HG02943 (cell line): Measurements from ENCODE around the gene SIX1.

ENCODE experiments used
- ATAC-seq: cut with Tn5 transposase; IDR thresholded peaks from one replicate; pipeline ENCODE4 v1.9.1; 2021; ENCODE audit warnings: mild to moderate bottlenecking, low read depth, moderate library complexity; ENCODE audit not compliant: unreplicated experiment

SIX1 gene

GRCh38 chr14:60655898-60656685, 6.8 kb upstream of the SIX1 start:
- ATAC-seq: no peak

DNA sequence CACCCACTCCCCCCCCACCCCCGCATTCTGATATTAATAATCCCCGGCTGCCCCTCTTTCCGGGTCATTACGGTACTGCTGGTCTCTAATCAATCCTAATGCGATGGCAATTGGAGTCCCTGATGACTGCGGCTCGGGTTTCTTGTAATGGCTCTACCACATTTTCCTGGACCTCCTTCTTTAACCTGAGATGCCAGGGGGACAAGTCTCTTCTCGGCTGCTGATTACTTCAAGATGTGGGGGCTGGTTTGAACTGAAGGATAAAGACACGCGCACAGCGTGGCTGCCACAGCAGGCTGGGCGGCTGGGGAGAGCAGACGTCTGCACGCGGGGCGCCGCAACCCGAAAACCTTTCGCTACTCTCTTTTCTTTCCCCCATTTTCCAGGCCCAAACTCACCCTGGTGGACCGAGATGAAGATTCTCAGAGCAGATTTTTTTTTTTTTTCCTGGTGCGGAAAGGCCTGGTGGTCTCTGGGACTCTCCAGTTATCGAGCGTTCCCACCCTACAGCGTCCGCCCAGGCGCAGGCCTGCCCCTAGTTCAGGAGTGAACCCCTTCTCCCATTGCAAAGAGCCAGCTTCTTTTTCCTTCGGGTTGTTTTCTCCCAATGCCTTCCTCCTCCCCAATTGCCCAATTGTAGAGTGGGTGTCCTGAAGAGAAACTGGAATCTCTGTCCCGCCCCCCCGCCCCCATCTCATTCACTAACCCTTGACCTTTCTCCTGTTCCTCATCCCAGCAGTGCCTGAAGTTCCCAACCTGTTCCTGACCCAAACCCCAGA, 6.0 kb upstream of the SIX1 start:
- no peak for ATAC-seq

DNA sequence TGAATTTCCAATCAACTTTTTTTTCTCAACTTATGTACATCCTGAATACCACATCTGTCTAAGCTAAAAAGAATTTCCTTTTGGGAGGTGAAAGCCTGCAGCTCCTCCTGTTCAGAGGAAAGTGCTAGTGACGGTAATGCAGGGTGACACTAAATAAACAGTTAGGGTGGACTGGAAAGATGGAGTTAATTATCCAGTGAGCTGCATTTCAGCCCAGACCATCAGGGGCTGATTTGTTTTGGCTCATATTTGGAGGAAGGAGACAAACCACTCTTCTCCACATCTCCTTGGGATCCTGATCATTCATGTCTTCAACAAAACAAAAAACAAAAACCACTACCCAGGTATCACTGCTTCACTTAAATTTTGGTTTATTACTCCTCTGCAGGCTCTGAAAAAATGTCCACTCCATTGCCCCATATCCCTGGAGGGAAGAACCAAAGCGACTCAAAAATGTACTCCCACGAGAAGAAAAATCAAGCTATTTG, 5.1 kb upstream of the SIX1 start:
- no peak for ATAC-seq

GRCh38 chr14:60653701-60654161, 4.5 kb upstream of the SIX1 start:
- ATAC-seq: no peak

DNA sequence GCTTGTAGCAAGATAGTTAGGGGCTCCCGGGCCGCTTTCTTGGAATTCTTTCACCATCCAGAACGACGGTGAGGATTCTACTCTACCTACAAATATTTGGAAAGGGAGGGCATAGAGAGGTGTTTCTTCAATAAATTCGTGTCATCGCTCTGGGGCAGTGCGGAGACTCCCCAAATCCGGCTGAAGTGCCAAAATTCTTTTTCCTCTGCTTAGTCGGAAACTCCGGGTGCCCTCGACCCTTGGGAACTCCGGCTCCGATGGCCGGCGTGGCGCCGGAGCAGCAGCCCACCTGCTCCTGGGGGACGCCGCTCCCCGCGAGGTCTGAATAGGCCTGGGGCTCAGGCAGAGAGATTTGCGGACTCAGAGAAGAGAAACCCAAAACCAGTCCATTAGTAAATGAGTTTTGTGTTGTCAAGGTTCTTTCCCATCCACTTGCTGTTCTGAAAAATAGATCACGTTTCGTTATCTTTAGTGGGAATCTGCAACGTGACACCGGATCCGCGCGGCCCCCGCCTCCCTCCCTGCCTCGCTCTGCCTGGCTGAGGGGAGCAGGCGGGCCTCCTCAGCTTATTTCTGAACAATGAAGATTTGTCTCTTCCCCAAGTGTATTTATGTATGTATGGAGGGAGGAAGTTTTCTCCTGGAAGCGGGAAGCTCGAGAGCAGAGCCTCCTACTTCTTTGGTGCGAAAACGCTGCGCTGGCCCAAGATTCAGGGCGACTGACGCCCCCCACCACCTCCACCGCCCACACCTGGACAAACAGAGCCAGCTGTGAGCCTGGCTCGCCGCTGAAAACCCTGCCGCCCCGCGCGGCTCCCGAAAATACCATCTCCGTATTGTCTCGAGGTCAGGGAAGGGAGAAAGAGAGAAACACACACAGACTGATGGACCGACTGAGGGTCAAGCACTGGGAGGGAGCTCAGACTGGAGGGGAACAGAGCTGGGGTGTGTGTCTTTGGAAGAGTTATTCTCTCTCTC, 3.7 kb upstream of the SIX1 start:
- ATAC-seq: no peak

- ATAC-seq: no peak
These were observed 2.8 kb upstream of the SIX1 start for GRCh38 chr14:60651796-60652673.

DNA sequence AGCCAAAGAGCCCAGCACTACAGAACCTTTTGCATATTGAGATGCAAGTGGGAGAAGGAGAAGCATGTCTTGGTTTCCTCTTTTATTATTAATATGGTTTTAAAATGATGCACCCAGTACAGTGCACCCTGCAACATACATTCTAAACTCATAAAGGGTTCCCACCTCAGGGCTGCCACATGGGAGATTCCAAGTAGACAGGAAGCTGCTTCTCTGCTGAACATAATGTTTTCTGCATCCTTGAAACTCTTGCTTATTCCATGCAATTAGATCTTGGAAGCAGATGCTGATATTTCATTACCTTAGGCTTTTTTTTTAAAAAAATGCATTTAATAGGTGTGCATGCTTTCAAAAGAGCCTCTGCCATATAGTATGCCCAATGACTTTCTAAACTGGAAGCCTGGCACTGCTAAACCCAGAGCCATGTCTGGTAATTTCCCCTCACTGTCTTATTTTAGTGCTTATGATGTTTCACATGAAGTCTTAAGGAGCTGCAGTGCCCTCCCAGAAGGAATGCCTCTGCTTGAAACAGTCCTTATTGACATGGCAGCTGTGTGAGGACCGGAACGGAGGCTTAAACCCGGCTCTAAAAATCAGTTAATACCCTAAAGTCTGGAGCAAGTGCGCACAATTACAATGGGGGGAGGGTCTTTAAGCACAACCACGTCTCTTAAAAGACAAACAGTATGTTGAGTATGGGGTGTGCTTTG, 2.0 kb upstream of the SIX1 start:
- ATAC-seq: no peak

DNA sequence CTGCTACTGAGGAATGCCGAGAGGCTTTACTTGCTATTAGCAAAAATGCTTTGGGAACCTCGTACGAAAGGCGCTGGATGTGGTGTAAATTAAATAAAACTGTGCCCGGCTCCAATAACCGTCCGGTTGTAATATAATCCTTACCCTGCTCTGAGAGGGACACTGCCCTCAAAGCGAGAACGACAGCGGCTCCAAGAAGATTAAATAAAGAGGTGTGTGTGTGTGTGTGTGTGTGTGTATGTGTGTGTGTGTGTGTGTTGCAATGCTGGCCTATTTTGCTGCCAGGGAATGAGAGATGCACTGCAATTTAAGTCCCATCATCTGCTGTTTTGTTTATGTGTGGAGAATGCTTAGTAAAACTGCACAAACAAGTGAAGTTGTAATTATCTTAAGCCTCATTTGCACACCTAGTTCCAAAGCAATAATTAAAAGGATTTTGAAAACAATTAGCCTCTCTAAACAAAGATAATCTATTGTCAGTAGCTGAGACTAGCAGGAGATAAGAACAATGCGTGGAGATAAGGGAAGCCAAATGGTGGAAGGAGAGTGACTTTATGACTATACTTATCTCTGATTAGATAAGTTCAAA, 1.2 kb upstream of the SIX1 start:
- no peak for ATAC-seq

- no peak for ATAC-seq
These were observed 647 bp upstream of the SIX1 start for GRCh38 chr14:60649875-60650372.

GRCh38 chr14:60648249-60648933, 886 bp downstream of the SIX1 start:
- ATAC-seq: no peak

DNA sequence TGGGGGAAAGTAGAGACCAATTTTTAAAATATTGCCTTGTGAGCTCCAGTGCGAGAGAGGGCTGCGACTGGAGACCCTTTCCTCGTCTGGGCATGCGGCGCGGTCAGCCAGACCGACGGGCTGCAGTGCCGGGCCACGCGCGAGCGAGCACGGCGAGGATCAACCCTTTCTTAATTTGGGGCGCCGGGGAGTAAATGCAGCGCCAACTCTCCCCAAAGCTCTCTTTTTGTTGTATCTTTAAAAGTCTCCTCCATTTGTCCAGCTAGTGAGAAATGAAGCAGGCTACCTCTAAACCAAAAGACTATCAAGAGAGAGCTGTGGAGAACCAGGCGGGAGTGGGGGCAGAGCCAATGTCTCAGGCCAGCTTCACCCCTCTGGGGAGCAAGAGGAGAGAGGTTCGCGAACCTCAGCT, 1.4 kb downstream of the SIX1 start:
- no peak for ATAC-seq

GRCh38 chr14:60647081-60647836, 2.0 kb downstream of the SIX1 start:
- ATAC-seq: no peak

GRCh38 chr14:60646226-60646818, 3.0 kb downstream of the SIX1 start:
- no peak for ATAC-seq

DNA sequence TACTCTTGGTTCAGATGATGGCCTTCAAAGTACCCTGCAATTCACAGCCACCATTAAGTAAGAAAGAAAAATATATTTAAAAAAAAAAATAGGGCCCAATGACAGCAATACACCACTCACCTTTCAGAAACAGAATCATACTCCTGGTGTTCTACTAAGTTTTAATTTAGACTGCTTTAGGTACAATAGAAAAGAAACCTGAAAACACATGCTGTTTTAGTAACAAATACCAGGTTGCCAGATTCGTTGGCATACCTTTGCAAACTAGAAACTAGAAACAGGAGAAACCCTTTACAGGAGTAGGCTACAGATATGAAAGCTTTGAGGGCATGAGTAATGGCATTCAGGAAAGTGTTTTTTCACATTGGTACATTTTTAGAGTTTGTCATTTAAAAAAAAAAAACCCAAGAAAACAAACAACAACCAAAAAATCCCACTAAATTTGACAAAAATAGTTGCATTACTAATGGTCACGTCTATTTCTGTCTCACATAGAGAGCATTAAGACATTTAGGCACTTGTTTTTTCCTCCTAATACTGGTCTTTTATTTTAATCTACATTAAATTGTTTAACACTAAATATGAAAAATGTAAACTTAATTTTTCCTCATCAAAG, 4.0 kb downstream of the SIX1 start:
- no peak for ATAC-seq

GRCh38 chr14:60644666-60645065, 4.6 kb downstream of the SIX1 start:
- ATAC-seq: no peak
